Measurements from ENCODE around the gene SET.
A peak's percentile ranks its signal among the peaks of the same experiment; 100 is the strongest.
"Not testable (repeated sequence)": the region's sequence is repeated elsewhere in the genome, so short reads cannot be mapped to it uniquely, and the experiment has no call there.

Gene SET

GRCh38 chr9:128689293-128689774 is 312 bp downstream of the SET start:
- no peak for DNase-seq

GRCh38 chr9:128689820-128690683 is 1.0 kb downstream of the SET start:
- peak; percentile 12 for DNase-seq

- DNase-seq: no peak
These were observed 1.6 kb downstream of the SET start for GRCh38 chr9:128690684-128691034.

GRCh38 chr9:128693738-128694137 is 4.7 kb downstream of the SET start:
- not testable (repeated sequence) for DNase-seq

- no peak for DNase-seq
These were observed 5.3 kb downstream of the SET start for GRCh38 chr9:128694344-128694743.

DNA sequence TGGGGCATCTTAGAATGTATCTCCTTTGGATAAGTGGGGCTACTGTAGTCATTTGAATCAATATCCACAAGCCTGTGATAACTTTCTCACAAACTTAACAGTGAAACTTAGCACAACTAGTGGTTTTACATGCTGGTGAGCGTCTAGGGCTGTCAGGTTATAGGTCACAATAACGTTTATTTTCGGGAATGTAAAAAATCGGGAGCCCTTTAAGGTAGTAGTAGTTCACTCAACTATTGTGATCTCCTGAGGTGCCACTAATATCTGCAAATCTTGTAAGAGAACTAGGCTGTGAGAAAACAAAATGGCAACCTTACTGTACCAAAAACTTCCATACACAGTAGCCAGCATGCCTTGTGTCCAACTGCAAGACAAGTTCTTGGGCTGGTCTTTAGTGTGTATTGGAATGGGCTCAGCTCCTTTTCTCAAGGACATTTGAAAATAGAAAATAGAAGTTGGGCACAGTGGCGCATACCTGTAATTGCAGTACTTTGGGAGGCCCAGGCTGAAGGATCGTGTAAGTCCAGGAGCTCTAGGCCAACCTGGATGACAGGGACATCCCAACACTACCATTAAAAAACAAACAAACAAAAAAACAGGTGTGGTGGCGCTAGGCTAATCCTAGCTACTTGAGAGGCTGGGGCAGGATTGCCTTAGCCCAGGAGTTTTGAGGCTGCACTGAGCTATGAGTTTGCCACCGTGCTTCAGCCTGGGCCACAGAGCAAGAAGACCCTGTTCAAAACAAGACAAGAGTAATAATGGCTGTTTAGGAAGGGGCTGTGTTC is 8.1 kb downstream of the SET start:
- no peak for DNase-seq

- DNase-seq: not testable (repeated sequence)
These were observed 10.2 kb downstream of the SET start for GRCh38 chr9:128699096-128699795.

- no peak for DNase-seq
These were observed 12.3 kb downstream of the SET start for GRCh38 chr9:128701227-128701854.

DNA sequence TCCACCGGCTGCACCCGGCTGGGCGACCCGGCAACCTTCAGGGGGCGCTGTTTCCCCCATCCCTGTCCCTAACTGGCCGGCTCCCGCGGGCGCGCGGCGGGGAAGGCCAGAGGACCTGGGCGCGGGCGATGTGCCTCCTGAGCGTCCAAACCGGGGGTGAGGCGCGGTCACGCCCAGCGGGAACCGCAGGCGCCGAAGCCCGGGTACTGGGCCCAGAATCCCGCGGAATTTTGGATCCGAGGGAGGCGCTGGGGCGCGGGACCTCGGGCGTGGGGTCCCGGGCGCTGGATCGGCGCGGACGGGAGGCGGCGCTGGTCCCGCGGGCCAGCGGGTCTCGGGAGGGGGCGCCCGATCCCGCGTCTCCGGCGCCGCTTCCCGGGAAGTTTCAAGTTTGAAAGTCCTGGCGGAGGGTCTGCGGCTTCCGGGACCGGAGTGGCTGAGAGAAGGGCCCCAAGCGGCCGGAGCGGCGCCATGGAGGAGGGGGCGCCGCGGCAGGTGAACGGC is 13.5 kb downstream of the SET start, which contains the start of gene PKN3:
PKN3 (plus strand) TSS at position 59 of the 504 bp plus-strand sequence; CDS start at position 472, 413 bp downstream.
- no peak for DNase-seq

GRCh38 chr9:128702949-128703615 is 14.1 kb downstream of the SET start:
- DNase-seq: no peak

- no peak for DNase-seq
These were observed 14.8 kb downstream of the SET start for GRCh38 chr9:128703616-128704355.

DNA sequence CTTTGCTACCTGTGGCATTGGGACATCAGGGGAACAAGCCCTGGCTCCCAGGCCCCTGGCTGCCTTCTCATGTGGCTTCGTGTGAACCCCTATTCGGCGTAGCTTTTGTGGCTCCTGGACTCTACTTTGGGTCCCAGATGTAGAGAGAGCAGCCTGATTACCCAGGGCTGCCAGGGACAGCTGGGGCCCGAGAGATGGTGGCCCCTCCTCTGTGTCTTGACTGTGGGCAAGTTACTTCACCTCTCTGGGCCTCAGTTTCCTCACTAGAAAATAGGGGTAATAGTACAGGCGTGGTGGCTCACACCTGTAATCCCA is 15.3 kb downstream of the SET start:
- DNase-seq: no peak

DNA sequence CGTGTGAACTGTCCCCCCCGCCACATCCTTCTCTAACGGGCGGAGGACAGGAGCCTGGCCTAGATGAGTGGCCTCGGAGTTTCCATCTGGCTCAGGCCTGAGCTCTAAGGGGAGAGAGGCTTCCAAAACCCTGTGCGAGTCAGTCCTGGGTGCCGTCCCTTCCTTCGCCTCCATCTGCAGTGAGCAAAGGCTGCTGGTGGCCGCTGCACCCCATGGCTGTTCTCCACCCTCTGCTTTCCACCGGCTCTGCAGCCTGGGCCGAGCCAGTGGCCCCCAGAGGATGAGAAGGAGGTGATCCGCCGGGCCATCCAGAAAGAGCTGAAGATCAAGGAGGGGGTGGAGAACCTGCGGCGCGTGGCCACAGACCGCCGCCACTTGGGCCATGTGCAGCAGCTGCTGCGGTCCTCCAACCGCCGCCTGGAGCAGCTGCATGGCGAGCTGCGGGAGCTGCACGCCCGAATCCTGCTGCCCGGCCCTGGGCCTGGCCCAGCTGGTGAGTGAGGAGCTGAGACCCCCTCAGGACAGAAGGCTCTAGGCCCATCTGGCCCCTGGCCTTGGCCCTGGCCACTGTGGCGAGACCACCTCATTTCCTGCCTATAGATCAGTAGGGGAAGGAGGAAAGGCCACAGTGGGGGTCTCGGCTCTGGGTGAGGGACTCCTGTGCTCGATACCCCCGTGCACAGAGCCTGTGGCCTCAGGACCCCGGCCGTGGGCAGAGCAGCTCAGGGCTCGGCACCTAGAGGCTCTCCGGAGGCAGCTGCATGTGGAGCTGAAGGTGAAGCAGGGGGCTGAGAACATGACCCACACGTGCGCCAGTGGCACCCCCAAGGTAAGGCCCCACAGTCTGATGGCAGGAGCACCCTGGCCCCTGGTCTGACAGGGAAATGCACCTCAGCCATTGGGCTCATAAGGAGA is 16.3 kb downstream of the SET start:
- no peak for DNase-seq

- DNase-seq: no peak
These were observed 17.0 kb downstream of the SET start for GRCh38 chr9:128706045-128706444.

GRCh38 chr9:128706671-128707381 is 17.8 kb downstream of the SET start:
- no peak for DNase-seq

DNA sequence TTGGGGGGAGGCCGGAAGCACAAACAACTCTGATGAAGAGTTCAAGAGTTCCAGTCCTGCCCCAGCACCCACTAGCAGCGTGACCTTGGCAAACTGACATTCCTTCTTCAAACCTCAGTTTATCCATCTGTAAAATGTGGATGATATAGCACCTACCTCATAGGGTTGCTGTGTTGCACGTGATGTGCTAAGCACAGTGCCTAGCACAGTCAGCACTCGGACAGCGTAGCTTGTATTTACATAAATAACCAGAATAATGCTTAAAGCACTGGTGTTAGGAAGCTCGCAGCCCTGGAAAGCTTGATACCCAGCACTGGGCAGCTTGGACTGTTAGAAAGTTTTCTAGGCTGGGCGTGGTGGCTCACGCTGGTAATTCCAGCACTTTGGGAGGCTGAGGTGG is 18.4 kb downstream of the SET start:
- no peak for DNase-seq

DNA sequence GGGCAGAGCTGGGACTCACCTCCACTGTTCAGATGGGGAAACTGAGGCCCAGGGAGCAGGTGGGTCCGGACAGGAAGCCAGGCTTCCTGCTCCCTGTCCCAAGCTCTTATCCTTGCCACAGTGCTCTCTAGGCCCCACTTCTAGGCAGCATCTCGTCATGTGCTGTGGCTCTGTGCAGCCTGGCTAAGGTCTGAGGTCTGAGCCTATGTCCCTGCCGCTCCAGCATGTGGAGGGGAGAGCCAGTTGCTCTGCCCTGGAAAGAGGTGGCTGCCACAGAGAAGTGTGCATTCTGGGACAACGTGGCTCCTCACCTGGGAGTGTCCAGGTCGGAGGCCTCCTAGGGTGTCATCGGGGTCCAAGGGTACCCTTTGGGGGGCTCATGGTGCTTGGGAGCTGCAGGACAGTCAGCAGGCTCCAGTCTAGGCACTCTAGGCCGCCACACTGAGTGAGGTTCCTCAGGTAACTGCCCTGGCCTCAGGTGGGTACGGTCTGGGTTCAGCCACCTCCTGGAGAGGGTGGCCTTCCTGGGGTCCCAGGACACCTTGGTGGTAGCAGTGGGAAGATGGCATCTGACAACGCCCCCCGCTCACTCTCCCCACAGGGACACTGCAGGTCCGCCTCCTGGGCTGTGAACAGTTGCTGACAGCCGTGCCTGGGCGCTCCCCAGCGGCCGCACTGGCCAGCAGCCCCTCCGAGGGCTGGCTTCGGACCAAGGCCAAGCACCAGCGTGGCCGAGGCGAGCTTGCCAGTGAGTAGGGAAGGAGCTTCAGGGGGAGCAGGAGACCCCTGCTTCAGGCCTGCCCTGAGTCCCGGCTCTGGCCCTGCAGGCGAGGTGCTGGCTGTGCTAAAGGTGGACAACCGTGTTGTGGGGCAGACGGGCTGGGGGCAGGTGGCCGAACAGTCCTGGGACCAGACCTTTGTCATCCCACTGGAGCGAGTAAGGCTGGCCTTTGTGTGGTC is 23.7 kb downstream of the SET start:
- no peak for DNase-seq

DNA sequence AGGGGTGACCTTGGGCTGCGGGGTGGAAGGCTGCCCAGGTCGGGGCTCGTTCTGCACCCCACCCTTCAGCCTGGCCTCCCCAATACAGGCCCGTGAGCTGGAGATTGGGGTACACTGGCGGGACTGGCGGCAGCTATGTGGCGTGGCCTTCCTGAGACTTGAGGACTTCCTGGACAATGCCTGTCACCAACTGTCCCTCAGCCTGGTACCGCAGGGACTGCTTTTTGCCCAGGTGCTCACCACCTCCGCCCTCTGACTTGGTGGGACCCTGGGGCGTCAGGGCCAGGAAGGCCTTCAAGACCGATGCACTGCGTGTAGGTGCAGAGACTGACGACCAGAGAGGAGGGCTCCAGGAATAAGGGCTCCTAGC is 24.4 kb downstream of the SET start:
- no peak for DNase-seq

Data from NCI-H2029 treated with DMSO at 0.1 percent for 48 hours (cell line).